A549 (cell line): Measurements from ENCODE around the gene RXRA.

ENCODE experiments used
- BHLHE40 ChIP-seq: IDR thresholded peaks from 2 replicates; pipeline ENCODE4 v1.6.1; 2012; ENCODE audit warnings: low read depth, low read length, inconsistent platforms
- CHD4 ChIP-seq: fragments of 200-600 bp; sonication (generic); IDR thresholded peaks from 2 replicates; pipeline ENCODE4 v1.6.1; 2016; ENCODE audit warnings: antibody characterized with exemption, mild to moderate bottlenecking, borderline replicate concordance
- EP300 ChIP-seq, 2 experiments: fragments of >200 bp; sonication (Bioruptor Twin); formaldehyde crosslinking; IDR thresholded peaks; 2 replicates in 1 of 2; 3 replicates in 1 of 2; pipeline ENCODE4 v1.6.1; 2016 to 2017
- ESRRA ChIP-seq: fragments of 150-350 bp; IDR thresholded peaks from 2 replicates; pipeline ENCODE4 v1.6.1; 2014; ENCODE audit warnings: mild to moderate bottlenecking, low read length, borderline replicate concordance
- HDAC2 ChIP-seq: fragments of 200-600 bp; sonication (generic); IDR thresholded peaks from 2 replicates; pipeline ENCODE4 v1.6.1; 2016
- RCOR1 ChIP-seq: fragments of 150-350 bp; IDR thresholded peaks from 2 replicates; pipeline ENCODE4 v1.6.1; 2014; ENCODE audit warnings: antibody characterized with exemption, low read length, low read depth
- SMC3 ChIP-seq: fragments of >200 bp; sonication (Bioruptor Twin); formaldehyde crosslinking; IDR thresholded peaks from 3 replicates; pipeline ENCODE4 v1.6.1; 2018; ENCODE audit warnings: inconsistent platforms
- TF ChIP-seq, protein P1 (sequence below): IDR thresholded peaks from 2 replicates; pipeline ENCODE4 v1.6.1; 2012
- TF ChIP-seq, protein P2 (sequence below): fragments of >200 bp; sonication (Bioruptor Twin); formaldehyde crosslinking; IDR thresholded peaks from 3 replicates; pipeline ENCODE4 v1.5.1; 2016
- TF ChIP-seq, protein P3 (sequence below): fragments of 200-600 bp; sonication (generic); IDR thresholded peaks from 2 replicates; pipeline ENCODE4 v1.6.1; 2016; ENCODE audit warnings: antibody characterized with exemption, mild to moderate bottlenecking, moderate library complexity

DNA sequence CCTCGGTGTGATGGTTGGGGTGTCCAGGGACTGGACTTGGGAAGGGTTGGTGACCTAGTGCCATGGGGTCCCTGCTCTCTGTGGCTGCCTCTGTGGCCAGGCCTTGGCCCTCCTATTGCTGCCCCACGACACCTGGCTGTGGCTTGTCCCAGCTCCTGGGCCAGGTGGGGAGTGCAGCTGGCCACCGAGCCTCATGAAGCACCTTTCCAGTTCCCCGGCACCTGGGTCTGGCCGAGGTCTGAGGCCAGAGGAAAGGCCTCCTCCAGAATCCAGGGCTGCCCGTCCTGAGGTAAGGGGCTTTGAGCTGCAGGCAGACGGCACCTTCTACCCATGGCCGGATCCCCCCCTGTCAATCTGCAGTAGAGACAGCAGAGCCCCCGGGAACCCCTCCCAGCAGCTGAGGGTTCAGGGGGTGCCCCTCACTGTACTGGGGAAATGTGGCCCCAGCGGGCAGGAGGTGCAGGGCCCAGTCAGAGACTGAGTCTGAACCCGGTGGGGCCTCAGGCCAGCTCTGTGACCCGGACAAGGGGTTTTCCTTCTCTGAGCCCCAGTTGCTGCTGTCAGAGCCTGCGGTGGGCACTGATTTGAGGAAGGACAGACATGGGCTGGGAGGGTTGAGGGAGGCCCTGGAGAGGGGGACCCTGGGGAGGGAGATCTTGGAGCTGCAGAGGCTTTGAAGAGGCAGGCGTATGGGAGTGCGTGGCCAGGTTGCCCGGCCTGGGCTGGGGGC lies 54.5 kb downstream of the RXRA start:
- TF ChIP-seq, protein P1, sequence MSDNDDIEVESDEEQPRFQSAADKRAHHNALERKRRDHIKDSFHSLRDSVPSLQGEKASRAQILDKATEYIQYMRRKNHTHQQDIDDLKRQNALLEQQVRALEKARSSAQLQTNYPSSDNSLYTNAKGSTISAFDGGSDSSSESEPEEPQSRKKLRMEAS: no peak
- TF ChIP-seq, protein P2, sequence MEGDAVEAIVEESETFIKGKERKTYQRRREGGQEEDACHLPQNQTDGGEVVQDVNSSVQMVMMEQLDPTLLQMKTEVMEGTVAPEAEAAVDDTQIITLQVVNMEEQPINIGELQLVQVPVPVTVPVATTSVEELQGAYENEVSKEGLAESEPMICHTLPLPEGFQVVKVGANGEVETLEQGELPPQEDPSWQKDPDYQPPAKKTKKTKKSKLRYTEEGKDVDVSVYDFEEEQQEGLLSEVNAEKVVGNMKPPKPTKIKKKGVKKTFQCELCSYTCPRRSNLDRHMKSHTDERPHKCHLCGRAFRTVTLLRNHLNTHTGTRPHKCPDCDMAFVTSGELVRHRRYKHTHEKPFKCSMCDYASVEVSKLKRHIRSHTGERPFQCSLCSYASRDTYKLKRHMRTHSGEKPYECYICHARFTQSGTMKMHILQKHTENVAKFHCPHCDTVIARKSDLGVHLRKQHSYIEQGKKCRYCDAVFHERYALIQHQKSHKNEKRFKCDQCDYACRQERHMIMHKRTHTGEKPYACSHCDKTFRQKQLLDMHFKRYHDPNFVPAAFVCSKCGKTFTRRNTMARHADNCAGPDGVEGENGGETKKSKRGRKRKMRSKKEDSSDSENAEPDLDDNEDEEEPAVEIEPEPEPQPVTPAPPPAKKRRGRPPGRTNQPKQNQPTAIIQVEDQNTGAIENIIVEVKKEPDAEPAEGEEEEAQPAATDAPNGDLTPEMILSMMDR: no peak
- TF ChIP-seq EP300 (IDR thresholded peaks at IDR 0.05): no peak
- TF ChIP-seq BHLHE40: no peak
- TF ChIP-seq ESRRA: no peak
- TF ChIP-seq SMC3: no peak
- TF ChIP-seq HDAC2: no peak
- TF ChIP-seq RCOR1: no peak
- TF ChIP-seq, protein P3, sequence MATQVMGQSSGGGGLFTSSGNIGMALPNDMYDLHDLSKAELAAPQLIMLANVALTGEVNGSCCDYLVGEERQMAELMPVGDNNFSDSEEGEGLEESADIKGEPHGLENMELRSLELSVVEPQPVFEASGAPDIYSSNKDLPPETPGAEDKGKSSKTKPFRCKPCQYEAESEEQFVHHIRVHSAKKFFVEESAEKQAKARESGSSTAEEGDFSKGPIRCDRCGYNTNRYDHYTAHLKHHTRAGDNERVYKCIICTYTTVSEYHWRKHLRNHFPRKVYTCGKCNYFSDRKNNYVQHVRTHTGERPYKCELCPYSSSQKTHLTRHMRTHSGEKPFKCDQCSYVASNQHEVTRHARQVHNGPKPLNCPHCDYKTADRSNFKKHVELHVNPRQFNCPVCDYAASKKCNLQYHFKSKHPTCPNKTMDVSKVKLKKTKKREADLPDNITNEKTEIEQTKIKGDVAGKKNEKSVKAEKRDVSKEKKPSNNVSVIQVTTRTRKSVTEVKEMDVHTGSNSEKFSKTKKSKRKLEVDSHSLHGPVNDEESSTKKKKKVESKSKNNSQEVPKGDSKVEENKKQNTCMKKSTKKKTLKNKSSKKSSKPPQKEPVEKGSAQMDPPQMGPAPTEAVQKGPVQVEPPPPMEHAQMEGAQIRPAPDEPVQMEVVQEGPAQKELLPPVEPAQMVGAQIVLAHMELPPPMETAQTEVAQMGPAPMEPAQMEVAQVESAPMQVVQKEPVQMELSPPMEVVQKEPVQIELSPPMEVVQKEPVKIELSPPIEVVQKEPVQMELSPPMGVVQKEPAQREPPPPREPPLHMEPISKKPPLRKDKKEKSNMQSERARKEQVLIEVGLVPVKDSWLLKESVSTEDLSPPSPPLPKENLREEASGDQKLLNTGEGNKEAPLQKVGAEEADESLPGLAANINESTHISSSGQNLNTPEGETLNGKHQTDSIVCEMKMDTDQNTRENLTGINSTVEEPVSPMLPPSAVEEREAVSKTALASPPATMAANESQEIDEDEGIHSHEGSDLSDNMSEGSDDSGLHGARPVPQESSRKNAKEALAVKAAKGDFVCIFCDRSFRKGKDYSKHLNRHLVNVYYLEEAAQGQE: no peak
- TF ChIP-seq CHD4: no peak
